Endothelial cell (in vitro differentiated cells): ENCODE data around the gene LTA4H. TPM values are rescaled to one million over a fixed set of nuclear protein-coding genes. Genes with fewer than 3 reads are reported as not detected.

Experiments used
- DNase-seq: peaks from one replicate; pipeline ENCODE4 v3.0.0; 2021; ENCODE audit warnings: low spot score
- H3K27ac Mint-ChIP-seq: one replicate; pipeline ENCODE4 v1.8.0; 2021; ENCODE audit warnings: mixed read lengths, inconsistent platforms; ENCODE audit not compliant: unreplicated experiment
- H3K27me3 Mint-ChIP-seq: one replicate; pipeline ENCODE4 v1.8.0; 2021; ENCODE audit warnings: mild to moderate bottlenecking, moderate library complexity, mixed read lengths, inconsistent platforms; ENCODE audit not compliant: unreplicated experiment
- H3K36me3 Mint-ChIP-seq: one replicate; pipeline ENCODE4 v1.8.0; 2021; ENCODE audit warnings: mild to moderate bottlenecking, low read depth, mixed read lengths, inconsistent platforms; ENCODE audit not compliant: unreplicated experiment
- H3K4me1 Mint-ChIP-seq: one replicate; pipeline ENCODE4 v1.8.0; 2021; ENCODE audit warnings: mild to moderate bottlenecking, mixed read lengths, inconsistent platforms; ENCODE audit not compliant: unreplicated experiment
- H3K4me3 Mint-ChIP-seq: one replicate; pipeline ENCODE4 v1.8.0; 2021; ENCODE audit warnings: mild to moderate bottlenecking, mixed read lengths, inconsistent platforms; ENCODE audit not compliant: unreplicated experiment
- H3K9me3 Mint-ChIP-seq: one replicate; pipeline ENCODE4 v1.8.0; 2021; ENCODE audit warnings: mixed read lengths, inconsistent platforms; ENCODE audit not compliant: unreplicated experiment
- total RNA-seq: library from RNA; stranded (reverse); fragmentation: NEBNext Ultra II Directional; extraction: Animal tissue kit (Norgen Biotek cat#: 25700); gene quantifications from one replicate; pipeline ENCODE4 v1.2.1, GENCODE V29; 2021; ENCODE audit not compliant: unreplicated experiment
- TF ChIP-seq, protein P1 (sequence below): fragments of 200-600 bp; sonication (generic); IDR thresholded peaks from one replicate; pipeline ENCODE4 v1.5.0; 2021; ENCODE audit warnings: antibody characterized with exemption; ENCODE audit not compliant: unreplicated experiment

Gene LTA4H
- total RNA-seq, 1 donor from 2014 or later, result 86.5 TPM

DNA sequence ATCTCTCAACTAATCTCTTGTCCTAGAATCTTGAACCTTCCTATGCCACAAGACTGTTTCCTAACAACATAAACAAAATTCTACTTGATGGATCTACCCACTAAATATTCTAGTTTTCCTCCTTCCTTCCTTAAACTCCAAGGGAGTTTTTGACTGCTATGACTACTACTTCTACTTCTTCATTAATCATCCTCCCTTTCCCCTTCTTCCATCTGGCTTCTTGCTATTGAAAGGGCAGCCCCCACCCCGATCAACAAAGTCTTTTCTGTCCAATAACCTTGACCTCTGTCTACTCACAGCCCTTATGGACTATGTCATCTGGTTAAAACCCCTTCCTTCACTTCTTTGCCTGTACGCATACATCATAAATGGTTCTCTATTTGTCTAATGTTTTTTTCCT lies 5.6 kb downstream of the LTA4H start:
- no peak for DNase-seq
- no peak overlapping the region for H3K27ac Mint-ChIP-seq

DNA sequence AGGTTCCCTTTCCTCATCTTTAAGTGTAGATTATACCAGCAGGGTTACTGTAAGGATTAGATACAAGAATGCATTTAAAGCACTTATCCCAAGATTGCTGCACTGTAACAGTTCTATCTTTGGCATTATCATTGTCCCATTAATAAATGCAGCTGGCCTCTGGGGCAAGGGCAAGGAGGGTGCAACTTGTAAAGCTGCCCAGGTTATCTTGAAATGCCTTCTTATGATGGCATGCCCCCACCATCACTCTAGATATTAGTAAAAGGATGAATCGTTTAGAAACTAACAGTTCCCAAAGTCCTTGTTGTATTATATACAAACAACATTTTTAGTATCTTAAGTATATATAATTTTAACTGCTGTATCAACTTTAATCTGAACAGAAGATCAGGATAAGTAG lies 6.8 kb downstream of the LTA4H start:
- no peaks in the 10 kb centered on the region for H3K9me3 Mint-ChIP-seq
- TF ChIP-seq, protein P1, sequence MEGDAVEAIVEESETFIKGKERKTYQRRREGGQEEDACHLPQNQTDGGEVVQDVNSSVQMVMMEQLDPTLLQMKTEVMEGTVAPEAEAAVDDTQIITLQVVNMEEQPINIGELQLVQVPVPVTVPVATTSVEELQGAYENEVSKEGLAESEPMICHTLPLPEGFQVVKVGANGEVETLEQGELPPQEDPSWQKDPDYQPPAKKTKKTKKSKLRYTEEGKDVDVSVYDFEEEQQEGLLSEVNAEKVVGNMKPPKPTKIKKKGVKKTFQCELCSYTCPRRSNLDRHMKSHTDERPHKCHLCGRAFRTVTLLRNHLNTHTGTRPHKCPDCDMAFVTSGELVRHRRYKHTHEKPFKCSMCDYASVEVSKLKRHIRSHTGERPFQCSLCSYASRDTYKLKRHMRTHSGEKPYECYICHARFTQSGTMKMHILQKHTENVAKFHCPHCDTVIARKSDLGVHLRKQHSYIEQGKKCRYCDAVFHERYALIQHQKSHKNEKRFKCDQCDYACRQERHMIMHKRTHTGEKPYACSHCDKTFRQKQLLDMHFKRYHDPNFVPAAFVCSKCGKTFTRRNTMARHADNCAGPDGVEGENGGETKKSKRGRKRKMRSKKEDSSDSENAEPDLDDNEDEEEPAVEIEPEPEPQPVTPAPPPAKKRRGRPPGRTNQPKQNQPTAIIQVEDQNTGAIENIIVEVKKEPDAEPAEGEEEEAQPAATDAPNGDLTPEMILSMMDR, result no peak

More for the DNA sequence above, 5.6 kb downstream of the LTA4H start:
- TF ChIP-seq, protein P1, result no peak
- Mint-ChIP-seq H3K4me1 (peaks cover 3% of the 10 kb centered on the region), H3K27me3 (no peaks in the 10 kb centered on the region), H3K36me3 (peaks cover 10% of the 10 kb centered on the region), H3K4me3 (no peak overlapping the region), H3K9me3 (no peaks in the 10 kb centered on the region)

DNA sequence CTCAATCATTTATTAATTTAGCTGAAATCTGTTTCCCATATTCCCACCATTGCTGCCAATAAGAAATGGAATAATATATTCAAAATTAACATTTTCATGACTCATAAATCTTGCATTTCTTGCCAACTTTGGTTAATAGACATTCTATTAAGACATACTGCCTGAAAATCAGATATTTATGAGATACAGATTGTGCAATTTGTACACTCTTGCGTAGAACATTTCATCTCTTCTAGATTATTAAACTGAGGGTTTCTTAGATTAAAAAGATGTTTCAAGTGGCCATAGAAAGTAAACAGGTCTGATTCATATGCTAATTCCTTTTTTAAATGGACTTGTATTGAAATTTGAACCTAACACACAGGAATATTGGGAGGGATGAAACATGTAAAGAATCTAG lies 9.1 kb downstream of the LTA4H start:
- Mint-ChIP-seq H3K4me1 (no peaks in the 10 kb centered on the region), H3K27me3 (no peaks in the 10 kb centered on the region), H3K27ac (no peak overlapping the region), H3K36me3 (peaks cover 13% of the 10 kb centered on the region), H3K4me3 (no peak overlapping the region), H3K9me3 (no peaks in the 10 kb centered on the region)
- TF ChIP-seq, protein P1, result no peak
- DNase-seq, result no peak

More for the DNA sequence above, 6.8 kb downstream of the LTA4H start:
- no peaks in the 10 kb centered on the region for H3K27me3 Mint-ChIP-seq
- DNase-seq, result no peak
- H3K36me3 Mint-ChIP-seq, result peaks cover 13% of the 10 kb centered on the region
- no peak overlapping the region for H3K4me3 Mint-ChIP-seq
- H3K27ac Mint-ChIP-seq, result no peak overlapping the region
- H3K4me1 Mint-ChIP-seq, result no peaks in the 10 kb centered on the region

DNA sequence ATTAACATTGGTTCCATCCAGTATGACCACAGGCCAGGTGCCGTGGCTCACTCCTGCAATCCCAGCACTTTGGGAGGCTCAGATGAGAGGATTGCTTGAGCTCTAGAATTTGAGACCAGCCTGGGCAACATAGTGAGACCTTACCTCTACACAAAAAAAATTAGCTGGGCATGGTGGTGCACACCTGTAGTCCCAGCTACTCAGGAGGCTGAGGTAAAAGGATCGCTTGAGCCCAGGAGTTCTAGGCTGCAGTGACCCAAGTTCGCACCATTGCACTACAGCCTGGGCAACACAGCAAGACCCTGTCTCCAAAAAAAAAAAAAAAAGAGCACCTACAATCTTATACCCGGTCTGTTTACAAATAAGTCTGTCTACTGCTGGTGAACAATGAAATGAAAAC lies 9.9 kb downstream of the LTA4H start:
- Mint-ChIP-seq H3K4me1 (no peaks in the 10 kb centered on the region), H3K4me3 (no peak overlapping the region), H3K36me3 (peaks cover 13% of the 10 kb centered on the region), H3K9me3 (no peaks in the 10 kb centered on the region), H3K27ac (no peak overlapping the region), H3K27me3 (no peaks in the 10 kb centered on the region)
- no peak for DNase-seq
- TF ChIP-seq, protein P1, result no peak

DNA sequence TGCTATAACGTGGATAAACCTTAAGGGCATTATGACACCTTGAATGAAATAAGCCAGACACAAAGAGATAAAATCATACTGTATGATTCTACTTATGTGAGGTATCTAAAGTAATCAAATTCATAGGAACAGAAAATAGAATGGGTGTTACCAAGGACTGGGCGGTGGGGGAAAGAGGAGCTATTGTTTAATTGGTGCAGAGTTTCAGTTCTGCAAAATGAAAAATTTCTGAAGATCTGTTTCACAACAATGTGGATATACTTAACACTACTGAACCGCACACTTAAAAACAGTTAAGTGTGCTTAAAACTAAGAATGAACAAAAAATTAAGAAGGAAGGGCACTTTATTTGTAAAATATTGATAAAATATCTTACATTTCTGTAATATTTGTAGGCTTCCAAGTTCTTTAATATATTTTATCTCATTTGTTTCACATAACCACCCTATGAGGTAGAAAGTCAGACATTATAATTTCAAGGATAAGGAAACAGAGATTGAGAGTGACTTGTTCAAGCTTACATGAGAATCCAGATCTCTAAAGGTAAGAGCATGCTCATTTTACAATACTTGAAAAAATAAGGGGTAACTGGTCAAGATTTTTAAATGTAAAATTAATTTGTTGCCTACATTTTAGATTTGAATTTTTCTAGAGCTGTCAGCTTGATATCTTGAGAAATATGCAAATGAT lies 14.9 kb downstream of the LTA4H start:
- H3K9me3 Mint-ChIP-seq, result no peaks in the 10 kb centered on the region
- H3K36me3 Mint-ChIP-seq, result peaks cover 12% of the 10 kb centered on the region
- no peaks in the 10 kb centered on the region for H3K4me1 Mint-ChIP-seq
- no peaks in the 10 kb centered on the region for H3K27me3 Mint-ChIP-seq
- DNase-seq, result no peak
- no peak overlapping the region for H3K4me3 Mint-ChIP-seq
- TF ChIP-seq, protein P1, result no peak
- H3K27ac Mint-ChIP-seq, result no peak overlapping the region
